ENCODE data around the gene ARL1.
"Not testable (repeated sequence)": the region's sequence is repeated elsewhere in the genome, so short reads cannot be mapped to it uniquely, and the experiment has no call there.

The ARL1 gene

GRCh38 chr12:101410169-101410568 is 2.6 kb upstream of the ARL1 start:
- H3K27ac ChIP-seq (ENCODE audit: low read length); H3K9ac ChIP-seq (ENCODE audit: low read length in 2 of 2); H3K27me3 ChIP-seq (ENCODE audit: control insufficient read depth in 1 of 2, insufficient read depth in 2 of 2, low read length in 2 of 2); H3K9me3 ChIP-seq (ENCODE audit: control insufficient read depth in 2 of 2, low read length in 2 of 2); H3K4me3 ChIP-seq (ENCODE audit: low read length in 2 of 2); H3K4me1 ChIP-seq (ENCODE audit: control insufficient read depth, insufficient read depth, low read length); H3K36me3 ChIP-seq (ENCODE audit: control insufficient read depth in 2 of 2, insufficient read depth in 2 of 2, low read length in 2 of 2): not testable (repeated sequence)

- H3K9ac ChIP-seq (ENCODE audit: low read length in 2 of 2), result peak overlapping the region; percentile 97 to 99
- no peaks in the 10 kb centered on the region for H3K27me3 ChIP-seq (ENCODE audit: control insufficient read depth in 1 of 2, insufficient read depth in 2 of 2, low read length in 2 of 2)
- peaks cover 0 to 3% of the 10 kb centered on the region in 2 donors for H3K36me3 ChIP-seq (ENCODE audit: control insufficient read depth in 2 of 2, insufficient read depth in 2 of 2, low read length in 2 of 2)
- H3K27ac ChIP-seq (ENCODE audit: low read length), result peak overlapping the region; percentile 88
- peak overlapping the region; percentile 94 to 98 for H3K4me3 ChIP-seq (ENCODE audit: low read length in 2 of 2)
- H3K9me3 ChIP-seq (ENCODE audit: control insufficient read depth in 2 of 2, low read length in 2 of 2), result no peaks in the 10 kb centered on the region
- peaks cover 9% of the 10 kb centered on the region for H3K4me1 ChIP-seq (ENCODE audit: control insufficient read depth, insufficient read depth, low read length)
Measured at GRCh38 chr12:101407049-101407435, 530 bp downstream of the ARL1 start.

DNA sequence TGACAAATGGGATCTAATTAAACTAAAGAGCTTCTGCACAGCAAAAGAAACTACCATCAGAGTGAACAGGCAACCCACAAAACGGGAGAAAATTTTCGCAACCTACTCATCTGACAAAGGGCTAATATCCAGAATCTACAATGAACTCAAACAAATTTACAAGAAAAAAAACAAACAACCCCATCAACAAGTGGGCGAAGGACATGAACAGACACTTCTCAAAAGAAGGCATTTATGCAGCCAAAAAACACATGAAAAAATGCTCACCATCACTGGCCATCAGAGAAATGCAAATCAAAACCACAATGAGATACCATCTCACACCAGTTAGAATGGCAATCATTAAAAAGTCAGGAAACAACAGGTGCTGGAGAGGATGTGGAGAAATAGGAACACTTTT is 16.4 kb downstream of the ARL1 start:
- H3K4me3 ChIP-seq (ENCODE audit: low read length in 2 of 2); H3K27ac ChIP-seq (ENCODE audit: low read length); H3K4me1 ChIP-seq (ENCODE audit: control insufficient read depth, insufficient read depth, low read length); H3K27me3 ChIP-seq (ENCODE audit: control insufficient read depth in 1 of 2, insufficient read depth in 2 of 2, low read length in 2 of 2); H3K9me3 ChIP-seq (ENCODE audit: control insufficient read depth in 2 of 2, low read length in 2 of 2); H3K9ac ChIP-seq (ENCODE audit: low read length in 2 of 2): not testable (repeated sequence)
- peaks cover 25 to 27% of the 10 kb centered on the region in 2 donors for H3K36me3 ChIP-seq (ENCODE audit: control insufficient read depth in 2 of 2, insufficient read depth in 2 of 2, low read length in 2 of 2)

- Histone ChIP-seq H3K9me3 (ENCODE audit: control insufficient read depth in 2 of 2, low read length in 2 of 2) (no peaks in the 10 kb centered on the region), H3K9ac (ENCODE audit: low read length in 2 of 2) (no peak overlapping the region), H3K27me3 (ENCODE audit: control insufficient read depth in 1 of 2, insufficient read depth in 2 of 2, low read length in 2 of 2) (no peaks in the 10 kb centered on the region), H3K36me3 (ENCODE audit: control insufficient read depth in 2 of 2, insufficient read depth in 2 of 2, low read length in 2 of 2) (peaks cover 18 to 39% of the 10 kb centered on the region in 2 donors), H3K4me1 (ENCODE audit: control insufficient read depth, insufficient read depth, low read length) (no peaks in the 10 kb centered on the region), H3K4me3 (ENCODE audit: low read length in 2 of 2) (no peak overlapping the region), H3K27ac (ENCODE audit: low read length) (no peak overlapping the region)
Measured at GRCh38 chr12:101379149-101379548, 28.4 kb downstream of the ARL1 start.

GRCh38 chr12:101375573-101375972 is 32.0 kb downstream of the ARL1 start:
- Histone ChIP-seq H3K9me3 (ENCODE audit: control insufficient read depth in 2 of 2, low read length in 2 of 2) (no peaks in the 10 kb centered on the region), H3K36me3 (ENCODE audit: control insufficient read depth in 2 of 2, insufficient read depth in 2 of 2, low read length in 2 of 2) (peaks cover 23 to 38% of the 10 kb centered on the region in 2 donors), H3K27ac (ENCODE audit: low read length) (no peak overlapping the region), H3K4me1 (ENCODE audit: control insufficient read depth, insufficient read depth, low read length) (no peaks in the 10 kb centered on the region), H3K4me3 (ENCODE audit: low read length in 2 of 2) (no peak overlapping the region), H3K27me3 (ENCODE audit: control insufficient read depth in 1 of 2, insufficient read depth in 2 of 2, low read length in 2 of 2) (no peaks in the 10 kb centered on the region), H3K9ac (ENCODE audit: low read length in 2 of 2) (no peak overlapping the region)

GRCh38 chr12:101372431-101372830 is 35.1 kb downstream of the ARL1 start:
- Histone ChIP-seq H3K27me3 (ENCODE audit: control insufficient read depth in 1 of 2, insufficient read depth in 2 of 2, low read length in 2 of 2) (no peaks in the 10 kb centered on the region), H3K4me3 (ENCODE audit: low read length in 2 of 2) (no peak overlapping the region), H3K36me3 (ENCODE audit: control insufficient read depth in 2 of 2, insufficient read depth in 2 of 2, low read length in 2 of 2) (peaks cover 32 to 48% of the 10 kb centered on the region in 2 donors), H3K9ac (ENCODE audit: low read length in 2 of 2) (no peak overlapping the region), H3K9me3 (ENCODE audit: control insufficient read depth in 2 of 2, low read length in 2 of 2) (no peaks in the 10 kb centered on the region), H3K4me1 (ENCODE audit: control insufficient read depth, insufficient read depth, low read length) (no peaks in the 10 kb centered on the region), H3K27ac (ENCODE audit: low read length) (no peak overlapping the region)

DNA sequence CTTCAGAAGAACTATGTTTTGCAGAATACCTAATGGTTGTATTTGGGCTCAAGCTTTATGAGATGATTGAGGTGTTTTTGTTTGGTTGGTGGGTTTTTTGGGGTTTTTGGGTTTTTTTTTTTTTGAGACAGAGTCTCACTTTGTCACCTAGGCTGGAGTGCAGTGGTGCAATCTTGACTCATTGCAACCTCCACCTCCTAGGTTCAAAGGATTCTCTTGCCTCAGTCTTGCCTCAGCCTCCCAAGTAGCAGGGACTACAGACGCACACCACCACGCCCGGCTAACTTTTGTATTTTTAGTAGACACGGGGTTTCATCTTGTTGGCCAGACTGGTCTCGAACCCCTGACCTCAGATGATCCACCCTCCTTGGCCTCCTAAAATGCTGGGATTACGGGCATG is 39.6 kb downstream of the ARL1 start:
- Histone ChIP-seq H3K36me3 (ENCODE audit: control insufficient read depth in 2 of 2, insufficient read depth in 2 of 2, low read length in 2 of 2) (peaks cover 38 to 54% of the 10 kb centered on the region in 2 donors), H3K27ac (ENCODE audit: low read length) (no peak overlapping the region), H3K9me3 (ENCODE audit: control insufficient read depth in 2 of 2, low read length in 2 of 2) (no peaks in the 10 kb centered on the region), H3K27me3 (ENCODE audit: control insufficient read depth in 1 of 2, insufficient read depth in 2 of 2, low read length in 2 of 2) (no peaks in the 10 kb centered on the region), H3K4me3 (ENCODE audit: low read length in 2 of 2) (no peak overlapping the region), H3K4me1 (ENCODE audit: control insufficient read depth, insufficient read depth, low read length) (no peaks in the 10 kb centered on the region), H3K9ac (ENCODE audit: low read length in 2 of 2) (no peak overlapping the region)

DNA sequence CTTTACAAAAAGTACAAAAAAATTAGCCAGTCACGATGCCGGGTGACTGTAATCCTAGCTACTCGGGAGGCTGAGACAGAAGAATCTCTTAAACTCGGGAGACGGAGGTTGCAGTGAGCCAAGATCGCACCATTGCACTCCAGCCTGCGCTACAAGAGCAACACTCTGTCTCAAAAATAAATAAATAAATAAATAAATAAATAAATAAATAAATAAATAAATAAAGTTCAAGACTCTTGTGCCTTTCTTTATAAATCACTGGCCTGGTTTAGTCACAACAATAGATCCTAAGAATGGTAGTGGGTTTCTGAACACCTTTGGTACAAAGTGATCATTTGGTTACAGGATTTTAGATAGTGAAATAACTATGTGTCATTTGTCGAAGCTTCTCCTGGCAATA is 46.1 kb downstream of the ARL1 start:
- Histone ChIP-seq H3K4me1 (ENCODE audit: control insufficient read depth, insufficient read depth, low read length) (no peaks in the 10 kb centered on the region), H3K4me3 (ENCODE audit: low read length in 2 of 2) (no peak overlapping the region), H3K9me3 (ENCODE audit: control insufficient read depth in 2 of 2, low read length in 2 of 2) (no peaks in the 10 kb centered on the region), H3K27me3 (ENCODE audit: control insufficient read depth in 1 of 2, insufficient read depth in 2 of 2, low read length in 2 of 2) (no peaks in the 10 kb centered on the region), H3K36me3 (ENCODE audit: control insufficient read depth in 2 of 2, insufficient read depth in 2 of 2, low read length in 2 of 2) (peaks cover 30 to 38% of the 10 kb centered on the region in 2 donors), H3K27ac (ENCODE audit: low read length) (no peak overlapping the region), H3K9ac (ENCODE audit: low read length in 2 of 2) (no peak overlapping the region)

DNA sequence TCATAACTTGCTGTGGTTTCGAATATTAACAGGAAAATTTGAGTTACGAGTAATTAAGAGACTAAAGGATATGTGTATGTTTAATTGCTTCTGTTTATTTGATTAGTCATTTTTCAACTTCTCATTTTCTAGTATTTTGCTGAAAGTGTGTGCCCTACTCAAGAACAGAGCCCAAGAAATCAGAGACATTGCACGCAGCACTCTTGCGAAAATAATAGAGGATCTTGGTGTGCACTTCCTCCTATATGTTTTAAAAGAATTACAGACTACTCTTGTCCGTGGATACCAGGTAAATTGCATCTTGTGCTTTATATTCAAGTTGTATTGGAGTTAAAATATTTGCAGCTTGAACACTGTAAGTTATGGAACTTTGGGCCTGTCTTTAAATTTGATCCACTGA is 50.8 kb downstream of the ARL1 start:
- Histone ChIP-seq H3K27ac (ENCODE audit: low read length) (no peak overlapping the region), H3K9ac (ENCODE audit: low read length in 2 of 2) (no peak overlapping the region), H3K4me1 (ENCODE audit: control insufficient read depth, insufficient read depth, low read length) (no peaks in the 10 kb centered on the region), H3K4me3 (ENCODE audit: low read length in 2 of 2) (no peak overlapping the region), H3K27me3 (ENCODE audit: control insufficient read depth in 1 of 2, insufficient read depth in 2 of 2, low read length in 2 of 2) (no peaks in the 10 kb centered on the region), H3K9me3 (ENCODE audit: control insufficient read depth in 2 of 2, low read length in 2 of 2) (no peaks in the 10 kb centered on the region), H3K36me3 (ENCODE audit: control insufficient read depth in 2 of 2, insufficient read depth in 2 of 2, low read length in 2 of 2) (peaks cover 24 to 31% of the 10 kb centered on the region in 2 donors)

- Histone ChIP-seq H3K9me3 (ENCODE audit: control insufficient read depth in 2 of 2, low read length in 2 of 2) (no peaks in the 10 kb centered on the region), H3K4me1 (ENCODE audit: control insufficient read depth, insufficient read depth, low read length) (no peaks in the 10 kb centered on the region), H3K4me3 (ENCODE audit: low read length in 2 of 2) (no peak overlapping the region), H3K27ac (ENCODE audit: low read length) (no peak overlapping the region), H3K27me3 (ENCODE audit: control insufficient read depth in 1 of 2, insufficient read depth in 2 of 2, low read length in 2 of 2) (no peaks in the 10 kb centered on the region), H3K36me3 (ENCODE audit: control insufficient read depth in 2 of 2, insufficient read depth in 2 of 2, low read length in 2 of 2) (peaks cover 23 to 25% of the 10 kb centered on the region in 2 donors), H3K9ac (ENCODE audit: low read length in 2 of 2) (no peak overlapping the region)
Measured at GRCh38 chr12:101351682-101352081, 55.9 kb downstream of the ARL1 start.

GRCh38 chr12:101343893-101344292 is 63.7 kb downstream of the ARL1 start:
- H3K27me3 ChIP-seq (ENCODE audit: control insufficient read depth in 1 of 2, insufficient read depth in 2 of 2, low read length in 2 of 2), result no peaks in the 10 kb centered on the region
- no peak overlapping the region for H3K9ac ChIP-seq (ENCODE audit: low read length in 2 of 2)
- H3K36me3 ChIP-seq (ENCODE audit: control insufficient read depth in 2 of 2, insufficient read depth in 2 of 2, low read length in 2 of 2), result peaks cover 14 to 28% of the 10 kb centered on the region in 2 donors
- no peak overlapping the region for H3K4me3 ChIP-seq (ENCODE audit: low read length in 2 of 2)
- H3K27ac ChIP-seq (ENCODE audit: low read length), result no peak overlapping the region
- H3K4me1 ChIP-seq (ENCODE audit: control insufficient read depth, insufficient read depth, low read length), result no peaks in the 10 kb centered on the region
- no peaks in the 10 kb centered on the region for H3K9me3 ChIP-seq (ENCODE audit: control insufficient read depth in 2 of 2, low read length in 2 of 2)
